Measurements from ENCODE around the gene NINJ2.
A peak's percentile ranks its signal among the peaks of the same experiment; 100 is the strongest.

- no peak for TF ChIP-seq CTCF (IDR thresholded peaks at IDR 0.05; ENCODE audit: low read depth, low read length)
- TF ChIP-seq EZH2phosphoT487 (IDR thresholded peaks at IDR 0.05; ENCODE audit: low read depth), result 0 out of 2 replicates have a peak, but pooled peaks have one; percentile 58
Measured at GRCh38 chr12:674272-674781, 11.1 kb upstream of the NINJ2 start.

All from OCI-LY3 (cell line).